Spinal cord (tissue), 10 donors: ENCODE data around the gene LCNL1. TPM values are rescaled to one million over a fixed set of nuclear protein-coding genes. Genes with fewer than 3 reads are reported as not detected.

Experiments used
- DNase-seq, 6 donors: peaks; one replicate each; pipeline versions ENCODE4 v3.0.0 to v3.0.0-alpha.2; 2013 to 2015; ENCODE audit warnings: low spot score in 6 of 6, low read depth in 4 of 6
- H3K27ac ChIP-seq: one replicate; pipeline ENCODE4 v1.5.1; 2013; ENCODE audit warnings: low read depth, low read length, control low read depth
- H3K27me3 ChIP-seq: one replicate; pipeline ENCODE4 v1.6.1; 2013; ENCODE audit warnings: low read length; ENCODE audit not compliant: control insufficient read depth, insufficient read depth
- H3K36me3 ChIP-seq: one replicate; pipeline ENCODE4 v1.6.1; 2013; ENCODE audit warnings: low read length; ENCODE audit not compliant: control insufficient read depth, insufficient read depth
- H3K4me1 ChIP-seq: one replicate; pipeline ENCODE4 v1.6.1; 2013; ENCODE audit warnings: low read length; ENCODE audit not compliant: control insufficient read depth, insufficient read depth
- H3K4me3 ChIP-seq: one replicate; pipeline ENCODE4 v1.5.1; 2013; ENCODE audit warnings: low read depth, low read length, control low read depth
- H3K9me3 ChIP-seq: one replicate; pipeline ENCODE4 v1.6.1; 2013; ENCODE audit warnings: low read length; ENCODE audit not compliant: control insufficient read depth, insufficient read depth
- whole genome bisulfite sequencing: methylation state at CpG from one replicate; pipeline ENCODE4 v1.1.5; 2013; ENCODE audit warnings: missing lambda C conversion rate; ENCODE audit not compliant: insufficient coverage; 5-methylcytosine and 5-hydroxymethylcytosine counted together
- polyA plus RNA-seq, 2 donors: library from polyadenylated mRNA; unstranded; fragments of 120-200 nt; gene quantifications; one replicate each; pipeline ENCODE4 v1.2.1, GENCODE V29; 2013; ENCODE audit not compliant: insufficient read length in 2 of 2
- total RNA-seq, 2 donors: library from RNA; depleted of rRNA in 1 of 2; stranded (reverse); fragments of 120-200 nt in 1 of 2; fragments of >200 nt in 1 of 2; gene quantifications; one replicate each; pipeline versions ENCODE4 v1.2.3 to v1.2.4, GENCODE V29; 2013 to 2014
- donor health status: healthy.

LCNL1 gene
- total and polyA plus RNA-seq, 4 donors: 2.3 to 54.0 (median 14.5) TPM

- Histone ChIP-seq H3K27me3 (peaks cover 14% of the 10 kb centered on the region), H3K9me3 (no peaks in the 10 kb centered on the region), H3K27ac (no peak within 1 kb of the TSS), H3K4me3 (peak within 1 kb of the TSS; percentile 65), H3K4me1 (peaks cover 45% of the 10 kb centered on the region), H3K36me3 (peaks cover 36% of the 10 kb centered on the region)
- DNase-seq: peak in 5 of 6 donors; percentile 73 to 97 (median 79)
- WGBS: under 1% methylated on average over 75 of the region's 92 CpGs
These were observed 9.4 kb downstream of the LCNL1 start, which contains the start of gene PAXX for GRCh38 chr9:136991993-136992818. TSS of gene PAXX (plus strand) at chr9:136992422. CDS start at chr9:136992444, 22 bp downstream.

DNA sequence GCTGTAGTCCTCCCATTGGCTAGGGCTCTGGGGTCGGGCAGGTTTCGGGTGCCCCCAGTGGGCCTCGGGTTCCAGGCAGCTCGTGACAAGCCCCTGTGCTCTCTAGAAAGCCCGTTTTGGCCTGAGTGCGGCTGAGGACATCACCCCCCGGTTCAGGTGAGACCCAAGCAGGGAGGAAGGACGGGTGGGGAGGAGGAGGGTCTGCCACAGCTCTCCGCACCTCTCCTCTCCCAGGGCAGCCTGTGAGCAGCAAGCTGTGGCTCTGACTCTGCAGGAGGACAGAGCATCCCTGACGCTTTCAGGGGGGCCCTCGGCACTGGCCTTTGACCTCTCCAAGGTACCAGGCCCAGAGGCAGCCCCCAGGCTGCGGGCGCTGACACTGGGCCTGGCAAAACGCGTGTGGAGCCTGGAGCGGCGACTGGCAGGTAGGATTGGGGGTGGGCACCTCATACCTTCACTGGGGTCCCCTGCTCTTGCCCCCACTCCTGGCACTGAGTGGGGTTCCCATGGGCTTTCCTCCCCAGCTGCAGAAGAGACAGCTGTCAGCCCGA, 10.1 kb downstream of the LCNL1 start:
- WGBS: 33% methylated on average over 18 of the region's 18 CpGs
- no peak for DNase-seq
- peaks cover 52% of the 10 kb centered on the region for H3K4me1 ChIP-seq
- H3K4me3 ChIP-seq: peak overlapping the region; percentile 65
- peaks cover 36% of the 10 kb centered on the region for H3K36me3 ChIP-seq
- peaks cover 17% of the 10 kb centered on the region for H3K27me3 ChIP-seq
- H3K9me3 ChIP-seq: no peaks in the 10 kb centered on the region
- H3K27ac ChIP-seq: no peak overlapping the region

- H3K36me3 ChIP-seq: peaks cover 36% of the 10 kb centered on the region
- H3K27ac ChIP-seq: no peak overlapping the region
- H3K9me3 ChIP-seq: no peaks in the 10 kb centered on the region
- H3K27me3 ChIP-seq: peaks cover 17% of the 10 kb centered on the region
- WGBS: 55% methylated on average over 53 of the region's 54 CpGs
- H3K4me1 ChIP-seq: peaks cover 53% of the 10 kb centered on the region
- H3K4me3 ChIP-seq: no peak overlapping the region
- DNase-seq: no peak
These were observed 11.5 kb downstream of the LCNL1 start for GRCh38 chr9:136994180-136994887.

DNA sequence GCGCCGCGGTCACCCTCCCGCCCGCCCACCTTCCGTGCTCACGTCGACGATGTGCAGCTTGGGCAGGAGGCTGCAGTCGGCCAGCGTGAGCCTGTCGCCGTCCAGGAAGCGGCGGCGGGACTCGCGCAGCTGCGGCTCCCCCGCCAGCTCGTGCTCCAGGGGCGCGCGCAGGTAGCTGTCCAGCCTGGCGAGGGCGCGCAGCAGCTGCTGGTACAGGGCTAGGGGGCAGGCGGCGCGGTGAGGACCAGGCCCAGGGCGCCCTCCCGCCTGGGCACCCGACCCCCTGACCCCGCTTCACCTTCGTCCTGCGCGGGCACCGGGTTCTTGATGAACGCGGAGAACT, 12.1 kb downstream of the LCNL1 start:
- H3K4me3 ChIP-seq: no peak overlapping the region
- H3K36me3 ChIP-seq: peaks cover 36% of the 10 kb centered on the region
- peaks cover 17% of the 10 kb centered on the region for H3K27me3 ChIP-seq
- H3K27ac ChIP-seq: no peak overlapping the region
- no peak for DNase-seq
- H3K4me1 ChIP-seq: peaks cover 53% of the 10 kb centered on the region
- no peaks in the 10 kb centered on the region for H3K9me3 ChIP-seq
- WGBS: 35% methylated on average over 40 of the region's 40 CpGs

- Histone ChIP-seq H3K36me3 (peaks cover 36% of the 10 kb centered on the region), H3K27me3 (peaks cover 17% of the 10 kb centered on the region), H3K4me1 (peaks cover 53% of the 10 kb centered on the region), H3K4me3 (no peak overlapping the region), H3K27ac (no peak overlapping the region), H3K9me3 (no peaks in the 10 kb centered on the region)
- no peak for DNase-seq
- 30% methylated on average over 27 of the region's 30 CpGs for WGBS
These were observed 12.6 kb downstream of the LCNL1 start for GRCh38 chr9:136995362-136995761.

DNA sequence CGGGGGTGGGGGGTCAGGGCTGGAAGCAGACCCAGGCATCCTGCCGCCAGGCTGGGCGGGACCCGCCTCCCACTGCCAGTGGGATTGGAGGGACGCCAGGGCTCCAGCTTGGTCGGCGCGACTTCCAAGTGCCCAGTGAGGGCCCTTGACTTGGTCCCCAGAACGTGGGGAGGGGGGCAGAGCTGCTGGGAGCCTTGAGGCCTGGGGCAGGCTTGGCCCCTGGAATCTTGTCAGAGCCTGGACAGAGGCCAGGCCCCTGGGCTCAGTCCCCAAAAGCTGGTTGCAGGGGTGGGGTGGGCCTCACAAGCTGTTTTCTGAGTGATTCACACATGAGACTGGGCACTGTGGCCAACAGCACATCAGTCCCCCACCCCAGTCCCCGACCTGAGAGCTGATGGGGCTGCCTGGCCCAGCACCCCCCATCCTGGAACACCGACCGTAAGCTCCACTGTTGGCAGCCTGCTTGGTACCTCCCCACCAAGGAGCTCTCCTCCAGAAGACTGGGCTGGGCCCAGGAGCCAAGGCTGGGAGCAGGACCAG, 13.0 kb downstream of the LCNL1 start:
- H3K27ac ChIP-seq: peak overlapping the region; percentile 8
- peaks cover 53% of the 10 kb centered on the region for H3K4me1 ChIP-seq
- peaks cover 17% of the 10 kb centered on the region for H3K27me3 ChIP-seq
- H3K4me3 ChIP-seq: no peak overlapping the region
- H3K36me3 ChIP-seq: peaks cover 36% of the 10 kb centered on the region
- H3K9me3 ChIP-seq: no peaks in the 10 kb centered on the region
- peak in 1 of 6 donors; percentile 79 for DNase-seq
- 30% methylated on average over 12 of the region's 12 CpGs for WGBS

GRCh38 chr9:136996361-136997292, 13.8 kb downstream of the LCNL1 start, which contains the start of gene CLIC3:
TSS of gene CLIC3 (minus strand) at chr9:136996568. CDS start at chr9:136996543, 25 bp downstream.
- H3K36me3 ChIP-seq: peaks cover 36% of the 10 kb centered on the region
- DNase-seq: no peak
- H3K9me3 ChIP-seq: no peaks in the 10 kb centered on the region
- 29% methylated on average over 32 of the region's 35 CpGs for WGBS
- no peak within 1 kb of the TSS for H3K4me3 ChIP-seq
- H3K27me3 ChIP-seq: peaks cover 17% of the 10 kb centered on the region
- H3K27ac ChIP-seq: peak within 1 kb of the TSS; percentile 8
- peaks cover 51% of the 10 kb centered on the region for H3K4me1 ChIP-seq

DNA sequence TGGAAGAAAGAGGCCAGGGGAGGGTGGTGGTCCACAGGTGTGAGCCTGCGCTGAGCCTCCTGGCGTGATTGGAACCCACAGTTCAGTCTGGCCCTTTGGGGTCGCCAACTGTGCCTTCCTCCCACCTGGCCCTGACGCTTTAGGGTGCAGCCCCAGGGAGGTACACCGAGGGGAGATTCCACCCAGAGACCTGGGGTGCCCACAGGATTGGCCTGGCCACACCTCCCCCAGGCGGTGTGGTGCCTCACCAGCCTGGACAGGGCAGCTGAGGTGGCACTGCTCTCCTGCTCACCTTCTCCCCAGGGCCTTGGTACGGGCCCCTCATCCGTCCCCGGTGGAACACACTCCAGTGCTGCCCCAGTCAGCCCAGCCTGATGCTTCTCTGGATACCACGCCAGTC, 14.6 kb downstream of the LCNL1 start:
- WGBS: 71% methylated on average over 10 of the region's 10 CpGs
- Histone ChIP-seq H3K36me3 (peaks cover 36% of the 10 kb centered on the region), H3K27ac (no peak overlapping the region)

GRCh38 chr9:136997830-136998234, 15.0 kb downstream of the LCNL1 start:
- peaks cover 36% of the 10 kb centered on the region for H3K36me3 ChIP-seq
- H3K4me3 ChIP-seq: no peak overlapping the region
- no peak overlapping the region for H3K27ac ChIP-seq
- WGBS: 66% methylated on average over 17 of the region's 18 CpGs
- no peaks in the 10 kb centered on the region for H3K9me3 ChIP-seq
- peaks cover 19% of the 10 kb centered on the region for H3K27me3 ChIP-seq
- H3K4me1 ChIP-seq: peaks cover 43% of the 10 kb centered on the region
- DNase-seq: no peak

More for the DNA sequence above, 14.6 kb downstream of the LCNL1 start:
- Histone ChIP-seq H3K4me3 (no peak overlapping the region), H3K9me3 (no peaks in the 10 kb centered on the region), H3K27me3 (peaks cover 19% of the 10 kb centered on the region), H3K4me1 (peaks cover 48% of the 10 kb centered on the region)
- no peak for DNase-seq
